Right ventricle myocardium inferior (tissue), 1 donor: ENCODE data around the gene PTGR3. TPM values are rescaled to one million over a fixed set of nuclear protein-coding genes. Genes with fewer than 3 reads are reported as not detected.
A peak's percentile ranks its signal among the peaks of the same experiment; 100 is the strongest.

Source experiments
- ATAC-seq: fragments of 200-7000 bp; cut with Tn5 transposase; one replicate; pipeline ENCODE4 v1.9.1; 2020; ENCODE audit warnings: mild to moderate bottlenecking, moderate library complexity
- DNase-seq: peaks from one replicate; pipeline ENCODE4 v3.0.0; 2021; ENCODE audit errors: missing footprints
- intact Hi-C: fragments of 100-400 bp; cut with DNase I; formaldehyde crosslinking; loops from one replicate; pipeline ENCODE4 v1.11.0; 2022
- total RNA-seq: library from RNA; stranded (reverse); fragmentation: NEBNext Ultra II Directional; extraction: Animal tissue kit (Norgen Biotek cat#: 25700); gene quantifications from one replicate; pipeline ENCODE4 v1.2.1, GENCODE V29; 2021
- donor health status: DM: no; HTN: yes; CAD: no; lungs with severe emphysema.

The PTGR3 gene
- total RNA-seq, 1 donor from 2014 or later, result 71.5 TPM

DNA sequence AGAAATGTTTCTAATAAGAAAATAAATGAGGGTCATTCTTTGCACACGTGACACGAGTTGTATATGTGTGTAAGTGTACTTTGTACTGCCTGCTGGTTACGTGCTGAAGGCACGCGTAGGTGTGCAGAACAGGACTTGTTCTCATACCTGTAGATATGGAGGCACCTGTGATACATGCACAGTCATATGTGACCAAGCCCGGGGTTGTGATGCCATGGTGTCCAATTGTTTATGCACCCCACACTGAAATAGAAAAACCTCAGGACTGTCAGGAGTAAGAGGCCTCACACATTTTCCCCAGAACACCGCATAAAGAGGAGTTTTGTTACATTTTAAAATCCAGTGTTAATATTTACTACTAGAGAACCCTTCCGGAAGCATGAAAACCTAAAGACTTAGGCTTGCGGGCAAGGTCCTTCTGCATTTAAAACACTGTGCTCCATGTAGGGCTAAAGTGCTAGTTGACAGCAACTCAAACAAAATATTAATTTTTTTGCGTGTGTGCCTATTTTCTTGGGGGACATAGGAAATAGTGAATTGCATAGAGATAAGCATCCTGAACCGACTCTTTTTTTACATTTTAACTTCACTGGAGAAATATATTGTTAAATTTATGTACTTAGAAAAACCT, 10.9 kb upstream of the PTGR3 start:
- intact Hi-C loops, result loop anchor here (10.0 kb wide), 1 partner anchor 325 kb away; no protein-coding TSS in a partner anchor
- no peak for DNase-seq
- no peak for ATAC-seq

DNA sequence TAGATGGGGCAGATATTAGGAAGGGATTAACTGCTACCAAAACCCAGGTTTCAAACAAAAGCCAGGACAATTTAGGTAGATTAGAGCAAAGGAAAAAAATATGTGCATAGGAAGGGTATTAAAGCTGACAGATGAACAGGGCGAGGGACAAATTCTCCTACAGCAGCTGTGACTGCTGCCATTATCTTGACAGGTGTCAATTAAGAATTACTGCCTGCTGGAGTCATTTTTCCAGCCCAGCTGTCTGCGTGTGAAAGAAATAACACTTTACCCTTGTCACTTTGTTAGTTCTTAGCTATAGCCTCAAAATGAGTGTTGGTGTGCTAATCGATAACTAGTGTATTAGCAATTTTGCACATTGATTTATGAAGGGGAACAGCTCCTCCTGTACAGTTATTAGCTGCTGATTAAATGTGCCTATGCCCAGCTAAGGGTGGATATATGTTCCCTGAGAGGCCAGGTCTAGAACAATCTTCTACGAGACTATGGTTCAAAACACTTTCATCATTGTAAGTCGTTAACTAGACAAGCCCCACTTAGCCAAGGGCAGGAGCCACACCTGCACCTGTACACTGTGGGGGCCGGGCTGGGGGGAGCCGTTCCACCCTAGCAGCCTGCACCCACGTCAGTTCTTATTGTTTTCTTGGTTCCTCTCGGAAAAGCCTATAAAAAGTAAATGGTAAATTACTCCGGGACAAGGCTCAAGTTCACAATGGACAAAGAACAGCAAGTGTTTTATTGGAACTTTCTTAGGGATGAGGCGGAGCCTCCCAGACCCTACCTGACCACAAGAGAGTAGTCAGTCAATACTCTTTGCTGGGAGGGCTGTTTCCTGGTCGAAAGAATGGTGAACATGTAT, 9.4 kb upstream of the PTGR3 start:
- intact Hi-C loops, result loop anchor here (10.0 kb wide), 1 partner anchor 323 kb away; no protein-coding TSS in a partner anchor
- no peak for ATAC-seq

GRCh38 chr18:75216911-75217689, 8.2 kb upstream of the PTGR3 start:
- intact Hi-C loops, result loop anchor here (10.0 kb wide), 1 partner anchor 322 kb away; no protein-coding TSS in a partner anchor
- DNase-seq, result no peak
- ATAC-seq, result no peak

More for the DNA sequence above, 9.4 kb upstream of the PTGR3 start:
- no peak for DNase-seq

DNA sequence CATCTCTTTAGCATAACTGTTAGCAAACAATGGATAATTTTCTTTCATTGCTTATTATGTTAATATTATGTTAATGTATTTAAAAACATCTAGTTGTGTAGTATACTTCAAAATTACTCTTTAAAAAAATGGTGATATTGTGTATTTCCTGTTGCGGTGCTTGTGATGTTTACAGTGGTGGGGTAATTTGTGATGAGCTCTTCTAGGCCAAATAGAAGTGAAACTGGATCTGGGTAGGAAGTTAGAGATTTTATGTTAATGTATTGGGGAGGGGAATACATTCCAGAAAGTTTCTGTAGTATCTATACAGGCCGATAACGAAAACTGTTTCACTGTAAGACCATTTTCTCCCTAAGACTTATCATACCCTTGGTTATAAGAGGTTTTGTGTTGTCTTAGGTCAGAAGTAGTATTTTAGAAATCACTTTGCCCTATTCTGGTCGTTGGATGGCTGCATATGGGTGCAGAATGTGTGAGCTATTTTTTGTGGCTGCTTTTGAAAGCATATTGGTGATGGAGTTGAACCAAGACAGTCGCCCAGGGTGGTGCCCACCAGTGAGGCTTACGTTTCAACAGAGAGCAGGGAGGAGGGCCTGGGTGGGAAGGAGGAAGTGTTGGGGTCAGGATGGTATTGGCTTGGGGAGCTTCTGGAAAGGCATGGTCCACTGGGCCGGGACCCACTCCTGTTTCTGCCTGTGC, 7.4 kb upstream of the PTGR3 start:
- intact Hi-C loops, result loop anchor here (10.0 kb wide), 1 partner anchor 322 kb away; no protein-coding TSS in a partner anchor
- DNase-seq, result no peak
- no peak for ATAC-seq

DNA sequence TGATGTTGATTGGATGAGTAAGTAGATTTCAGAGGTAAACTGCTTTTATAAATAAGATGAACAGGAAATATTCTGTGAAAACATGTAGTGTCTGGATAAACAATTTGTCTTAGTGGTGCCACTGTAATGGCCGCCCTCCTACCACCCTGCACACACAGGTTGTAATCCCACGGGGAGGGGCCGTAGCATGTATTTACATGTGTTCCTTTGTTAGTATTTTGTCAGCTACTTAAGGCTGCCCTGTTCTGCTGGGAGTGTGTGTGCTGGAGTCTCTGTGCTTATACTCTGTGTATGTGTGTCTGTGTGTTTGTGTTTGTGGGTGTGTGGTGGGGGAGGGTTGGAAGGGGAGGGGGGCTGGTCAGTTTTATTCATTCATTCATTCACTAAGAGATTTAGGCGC, 6.7 kb upstream of the PTGR3 start:
- intact Hi-C loops, result loop anchor here (10.0 kb wide), 1 partner anchor 321 kb away; no protein-coding TSS in a partner anchor

GRCh38 chr18:75214766-75215510, 6.0 kb upstream of the PTGR3 start:
- ATAC-seq (no peak), DNase-seq (no peak)
- intact Hi-C loops, result loop anchor here (5.0 to 10.0 kb wide), 3 partner anchors 262 to 618 kb away; partner anchors contain the start of gene ZNF407

More for the DNA sequence above, 6.7 kb upstream of the PTGR3 start:
- DNase-seq (no peak), ATAC-seq (no peak)

DNA sequence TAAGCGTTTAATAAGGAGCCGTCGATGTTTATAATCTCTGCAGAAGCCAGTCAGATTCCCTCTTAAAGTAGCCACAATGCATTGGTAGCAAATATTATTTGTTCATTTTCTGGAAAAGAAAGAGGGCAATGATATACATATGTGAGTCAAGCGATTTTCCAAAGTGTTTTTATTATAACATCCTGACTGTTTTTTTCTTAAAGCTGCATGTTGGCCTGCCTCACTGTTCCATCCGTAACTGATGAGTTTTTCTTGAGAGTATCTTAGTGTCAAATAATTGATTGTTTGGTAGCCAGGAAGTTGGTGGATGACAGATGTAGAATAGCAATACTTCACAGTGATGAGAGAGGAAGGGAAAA, 5.4 kb upstream of the PTGR3 start:
- intact Hi-C loops, result loop anchor here (5.0 to 10.0 kb wide), 3 partner anchors 263 to 617 kb away; partner anchors contain the start of gene ZNF407
- DNase-seq (no peak), ATAC-seq (no peak)

DNA sequence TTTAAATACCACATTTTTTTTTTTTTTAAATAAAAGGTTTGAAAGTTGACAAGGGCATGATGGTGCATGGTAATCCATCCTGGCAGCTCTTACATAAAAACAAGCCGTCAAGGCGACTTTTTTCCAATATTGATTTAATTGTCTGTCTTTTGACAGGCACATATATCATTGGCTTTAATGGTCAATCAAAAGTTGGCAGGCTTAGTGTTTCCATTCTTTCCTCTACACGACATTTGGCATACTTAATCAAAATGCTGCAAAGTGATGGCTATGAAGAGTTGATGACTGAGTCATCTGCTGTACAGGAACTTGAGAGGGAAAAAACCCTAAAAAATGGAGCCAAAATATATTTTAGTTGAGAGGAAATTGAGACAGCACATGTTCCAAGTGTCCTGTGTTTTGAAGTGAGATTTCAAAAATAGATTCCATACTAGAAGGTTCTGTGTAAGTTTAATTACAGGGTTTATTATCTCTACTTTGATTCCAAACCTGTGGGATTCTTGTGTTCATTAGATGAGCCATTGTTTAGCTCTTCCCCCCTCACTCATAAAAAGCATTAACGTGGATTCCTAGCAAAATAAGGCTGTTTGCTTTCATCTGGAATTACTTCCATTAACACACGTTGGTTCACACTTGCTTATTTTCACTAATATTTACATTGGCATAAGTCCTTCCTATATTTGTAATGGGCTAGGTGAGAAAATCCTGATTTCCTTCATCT, 4.8 kb upstream of the PTGR3 start:
- ATAC-seq (no peak), DNase-seq (no peak)
- intact Hi-C loops, result loop anchor here (2.0 to 10.0 kb wide), 4 partner anchors 33 to 616 kb away; partner anchors contain the start of gene ZNF407

GRCh38 chr18:75212751-75213090, 3.8 kb upstream of the PTGR3 start:
- ATAC-seq, result no peak
- intact Hi-C loops, result loop anchor here (2.0 to 10.0 kb wide), 4 partner anchors 34 to 615 kb away; partner anchors contain the start of gene ZNF407
- DNase-seq, result no peak

- intact Hi-C loops, result loop anchor here (2.0 to 10.0 kb wide), 4 partner anchors 35 to 615 kb away; partner anchors contain the start of gene ZNF407
- ATAC-seq, result no peak
- peak; percentile 79 for DNase-seq
These were observed 3.2 kb upstream of the PTGR3 start for GRCh38 chr18:75211953-75212750.

- DNase-seq, result no peak
- intact Hi-C loops, result loop anchor here (5.0 to 10.0 kb wide), 3 partner anchors 266 to 614 kb away; partner anchors contain the start of gene ZNF407
- no peak for ATAC-seq
These were observed 2.6 kb upstream of the PTGR3 start for GRCh38 chr18:75211626-75211952.

GRCh38 chr18:75211002-75211621, 2.2 kb upstream of the PTGR3 start:
- ATAC-seq (no peak), DNase-seq (no peak)
- intact Hi-C loops, result loop anchor here (5.0 to 10.0 kb wide), 3 partner anchors 266 to 614 kb away; partner anchors contain the start of gene ZNF407

GRCh38 chr18:75210274-75211001, 1.5 kb upstream of the PTGR3 start, which contains the start of gene TSHZ1:
TSS of gene TSHZ1 (plus strand) at chr18:75210797. CDS start at chr18:75211877, 1,080 bp downstream.
- no peak for DNase-seq
- peak; percentile 53 for ATAC-seq
- intact Hi-C loops, result loop anchor here (5.0 to 10.0 kb wide), 3 partner anchors 267 to 613 kb away; partner anchors contain the start of gene ZNF407

- no peak for ATAC-seq
- intact Hi-C loops, result loop anchor here (2.0 to 10.0 kb wide), 7 partner anchors 48 to 613 kb away; partner anchors contain the start of gene ZNF407
- DNase-seq, result no peak
These were observed 966 bp upstream of the PTGR3 start for GRCh38 chr18:75209951-75210258.

GRCh38 chr18:75208836-75209128, 157 bp downstream of the PTGR3 start:
- DNase-seq, result peak; percentile 73
- peak; percentile 1 for ATAC-seq
- intact Hi-C loops, result loop anchor here (2.0 to 10.0 kb wide), 4 partner anchors 46 to 554 kb away; no protein-coding TSS in a partner anchor
